Activated T-helper 2 cell treated with anti-CD3 and anti-CD28 coated beads, Interferon-gamma antibody, Interleukin-2, Interleukin-4, amounts not matched to agents 10 μg/mL and 5 μg/mL and 100 μg/mL, durations not matched to agents 14 hours and 24 hours and 36 hours (primary cell): ENCODE results near the gene ICOS. TPM values are rescaled to one million over a fixed set of nuclear protein-coding genes. Genes with fewer than 3 reads are reported as not detected.

Experiments
- DNase-seq: peaks from one replicate; pipeline ENCODE4 v3.0.0; 2021; ENCODE audit warnings: low spot score
- H3K27ac Mint-ChIP-seq: one replicate; pipeline ENCODE4 v1.8.0; 2021; ENCODE audit warnings: mixed read lengths
- H3K27me3 Mint-ChIP-seq: one replicate; pipeline ENCODE4 v1.8.0; 2021; ENCODE audit warnings: low read depth, mixed read lengths
- H3K36me3 Mint-ChIP-seq: one replicate; pipeline ENCODE4 v1.8.0; 2021; ENCODE audit warnings: low read depth, mixed read lengths
- H3K4me1 Mint-ChIP-seq: one replicate; pipeline ENCODE4 v1.8.0; 2021; ENCODE audit warnings: low read depth, mixed read lengths
- H3K4me3 Mint-ChIP-seq: one replicate; pipeline ENCODE4 v1.8.0; 2021; ENCODE audit warnings: low read depth, mild to moderate bottlenecking, moderate library complexity, mixed read lengths
- H3K9me3 Mint-ChIP-seq: one replicate; pipeline ENCODE4 v1.8.0; 2021; ENCODE audit warnings: mixed read lengths
- intact Hi-C: fragments of 100-400 bp; cut with micrococcal nuclease; formaldehyde crosslinking; loops from one replicate; pipeline ENCODE4 v1.15.1; 2023
- total RNA-seq: library from RNA; stranded (reverse); gene quantifications from 2 replicates; pipeline ENCODE4 v1.2.3, GENCODE V29; 2022

ICOS gene
- total RNA-seq, result 76.2 and 78.7 TPM in 2 replicates

GRCh38 chr2:203936535-203936934 is at the start of gene ICOS:
Gene ICOS, plus strand, starts transcription at chr2:203936763. Its CDS starts 52 bp downstream, at chr2:203936815.
- Mint-ChIP-seq H3K9me3 (peaks cover 4% of the 10 kb centered on the region), H3K4me3 (peak within 1 kb of the TSS; percentile 98), H3K27me3 (no peaks in the 10 kb centered on the region), H3K4me1 (peaks cover 48% of the 10 kb centered on the region), H3K27ac (peak within 1 kb of the TSS; percentile 90), H3K36me3 (peaks cover 54% of the 10 kb centered on the region)
- peak; percentile 58 for DNase-seq
- intact Hi-C loops, result loop anchor here (5.0 to 10.0 kb wide), 3 partner anchors 204 to 808 kb away; partner anchors contain the start of gene CD28

- H3K36me3 Mint-ChIP-seq, result peaks cover 9% of the 10 kb centered on the region
- H3K4me3 Mint-ChIP-seq, result no peak overlapping the region
- peaks cover 67% of the 10 kb centered on the region for H3K4me1 Mint-ChIP-seq
- intact Hi-C loops, result loop anchor here (1.0 to 2.0 kb wide), 3 partner anchors 23 to 131 kb away; no protein-coding TSS in a partner anchor
- H3K27ac Mint-ChIP-seq, result peak overlapping the region; percentile 54
- no peak for DNase-seq
- no peaks in the 10 kb centered on the region for H3K27me3 Mint-ChIP-seq
- no peaks in the 10 kb centered on the region for H3K9me3 Mint-ChIP-seq
These were observed 48.9 kb upstream of the ICOS start for GRCh38 chr2:203887677-203888076.

- intact Hi-C loops, result no loop called here
- H3K9me3 Mint-ChIP-seq, result no peaks in the 10 kb centered on the region
- peaks cover 9% of the 10 kb centered on the region for H3K36me3 Mint-ChIP-seq
- no peaks in the 10 kb centered on the region for H3K27me3 Mint-ChIP-seq
- no peak for DNase-seq
- peaks cover 79% of the 10 kb centered on the region for H3K4me1 Mint-ChIP-seq
- no peak overlapping the region for H3K4me3 Mint-ChIP-seq
- peak overlapping the region; percentile 59 for H3K27ac Mint-ChIP-seq
These were observed 47.0 kb upstream of the ICOS start for GRCh38 chr2:203889542-203889941.

GRCh38 chr2:203889944-203890343 is 46.6 kb upstream of the ICOS start:
- Mint-ChIP-seq H3K4me3 (no peak overlapping the region), H3K4me1 (peaks cover 78% of the 10 kb centered on the region), H3K9me3 (no peaks in the 10 kb centered on the region), H3K36me3 (peaks cover 9% of the 10 kb centered on the region), H3K27me3 (no peaks in the 10 kb centered on the region), H3K27ac (peak overlapping the region; percentile 63)
- intact Hi-C loops, result loop anchor here (2.0 to 5.0 kb wide), 5 partner anchors 107 to 311 kb away; no protein-coding TSS in a partner anchor
- no peak for DNase-seq

GRCh38 chr2:203890733-203891132 is 45.8 kb upstream of the ICOS start:
- peaks cover 4% of the 10 kb centered on the region for H3K9me3 Mint-ChIP-seq
- peaks cover 9% of the 10 kb centered on the region for H3K36me3 Mint-ChIP-seq
- intact Hi-C loops, result loop anchor here (1.0 to 5.0 kb wide), 9 partner anchors 19 to 312 kb away; no protein-coding TSS in a partner anchor
- DNase-seq, result no peak
- H3K4me1 Mint-ChIP-seq, result peaks cover 78% of the 10 kb centered on the region
- no peaks in the 10 kb centered on the region for H3K27me3 Mint-ChIP-seq
- peak overlapping the region; percentile 81 for H3K27ac Mint-ChIP-seq
- H3K4me3 Mint-ChIP-seq, result no peak overlapping the region

GRCh38 chr2:203891474-203891873 is 45.1 kb upstream of the ICOS start:
- intact Hi-C loops, result loop anchor here (1.0 to 5.0 kb wide), 9 partner anchors 20 to 313 kb away; no protein-coding TSS in a partner anchor
- peak; percentile 53 for DNase-seq
- Mint-ChIP-seq H3K27ac (peak overlapping the region; percentile 81), H3K9me3 (peaks cover 4% of the 10 kb centered on the region), H3K4me1 (peaks cover 76% of the 10 kb centered on the region), H3K27me3 (no peaks in the 10 kb centered on the region), H3K36me3 (peaks cover 9% of the 10 kb centered on the region), H3K4me3 (no peak overlapping the region)

GRCh38 chr2:203892207-203892606 is 44.4 kb upstream of the ICOS start:
- Mint-ChIP-seq H3K4me3 (no peak overlapping the region), H3K27me3 (no peaks in the 10 kb centered on the region), H3K27ac (peak overlapping the region; percentile 81), H3K36me3 (peaks cover 13% of the 10 kb centered on the region), H3K4me1 (peaks cover 76% of the 10 kb centered on the region), H3K9me3 (peaks cover 4% of the 10 kb centered on the region)
- DNase-seq, result no peak
- intact Hi-C loops, result loop anchor here (5.0 kb wide), 2 partner anchors 105 to 215 kb away; no protein-coding TSS in a partner anchor

- DNase-seq, result no peak
- Mint-ChIP-seq H3K36me3 (peaks cover 13% of the 10 kb centered on the region), H3K27me3 (no peaks in the 10 kb centered on the region), H3K9me3 (peaks cover 4% of the 10 kb centered on the region), H3K27ac (peak overlapping the region; percentile 92), H3K4me3 (no peak overlapping the region), H3K4me1 (peaks cover 79% of the 10 kb centered on the region)
- intact Hi-C loops, result loop anchor here (5.0 kb wide), 2 partner anchors 104 to 214 kb away; no protein-coding TSS in a partner anchor
These were observed 43.2 kb upstream of the ICOS start for GRCh38 chr2:203893401-203893800.

- Mint-ChIP-seq H3K36me3 (peaks cover 15% of the 10 kb centered on the region), H3K27me3 (no peaks in the 10 kb centered on the region), H3K4me1 (peaks cover 81% of the 10 kb centered on the region), H3K27ac (peak overlapping the region; percentile 89), H3K4me3 (no peak overlapping the region), H3K9me3 (peaks cover 4% of the 10 kb centered on the region)
- no peak for DNase-seq
- intact Hi-C loops, result loop anchor here (1.0 to 5.0 kb wide), 4 partner anchors 15 to 213 kb away; no protein-coding TSS in a partner anchor
These were observed 42.7 kb upstream of the ICOS start for GRCh38 chr2:203893840-203894239.

- DNase-seq, result no peak
- H3K27ac Mint-ChIP-seq, result peak overlapping the region; percentile 89
- H3K4me3 Mint-ChIP-seq, result no peak overlapping the region
- intact Hi-C loops, result loop anchor here (1.0 to 5.0 kb wide), 4 partner anchors 15 to 213 kb away; no protein-coding TSS in a partner anchor
- peaks cover 84% of the 10 kb centered on the region for H3K4me1 Mint-ChIP-seq
- peaks cover 18% of the 10 kb centered on the region for H3K36me3 Mint-ChIP-seq
- H3K27me3 Mint-ChIP-seq, result no peaks in the 10 kb centered on the region
- H3K9me3 Mint-ChIP-seq, result peaks cover 4% of the 10 kb centered on the region
These were observed 42.3 kb upstream of the ICOS start for GRCh38 chr2:203894262-203894661.

GRCh38 chr2:203897544-203897943 is 39.0 kb upstream of the ICOS start:
- no peak overlapping the region for H3K4me3 Mint-ChIP-seq
- H3K36me3 Mint-ChIP-seq, result peaks cover 34% of the 10 kb centered on the region
- H3K9me3 Mint-ChIP-seq, result peaks cover 25% of the 10 kb centered on the region
- no peak for DNase-seq
- H3K27me3 Mint-ChIP-seq, result no peaks in the 10 kb centered on the region
- intact Hi-C loops, result no loop called here
- H3K27ac Mint-ChIP-seq, result peak overlapping the region; percentile 72
- H3K4me1 Mint-ChIP-seq, result peaks cover 62% of the 10 kb centered on the region

GRCh38 chr2:203898657-203899056 is 37.9 kb upstream of the ICOS start:
- Mint-ChIP-seq H3K4me1 (peaks cover 57% of the 10 kb centered on the region), H3K4me3 (no peak overlapping the region), H3K36me3 (peaks cover 36% of the 10 kb centered on the region), H3K27ac (no peak overlapping the region), H3K27me3 (no peaks in the 10 kb centered on the region), H3K9me3 (peaks cover 31% of the 10 kb centered on the region)
- intact Hi-C loops, result loop anchor here (1.0 kb wide), 1 partner anchor 11 kb away; no protein-coding TSS in a partner anchor
- DNase-seq, result no peak

- H3K27ac Mint-ChIP-seq, result no peak overlapping the region
- peaks cover 43% of the 10 kb centered on the region for H3K36me3 Mint-ChIP-seq
- no peak for DNase-seq
- intact Hi-C loops, result no loop called here
- H3K27me3 Mint-ChIP-seq, result no peaks in the 10 kb centered on the region
- no peak overlapping the region for H3K4me3 Mint-ChIP-seq
- peaks cover 42% of the 10 kb centered on the region for H3K4me1 Mint-ChIP-seq
- peaks cover 42% of the 10 kb centered on the region for H3K9me3 Mint-ChIP-seq
These were observed 36.3 kb upstream of the ICOS start for GRCh38 chr2:203900253-203900652.
